Mesenchymal stem cell (in vitro differentiated cells and primary cell): ENCODE data around the gene HK3.

Experiments used
- DNase-seq: peaks from one replicate; pipeline ENCODE4 v3.0.0-alpha.2; 2013
- H2AFZ ChIP-seq: one replicate; pipeline ENCODE4 v1.6.1; 2013; ENCODE audit warnings: low read depth, mild to moderate bottlenecking, control low read depth, inconsistent platforms, low read length, moderate library complexity
- H2AK5ac ChIP-seq: 2 replicates; pipeline ENCODE4 v1.6.1; 2013; ENCODE audit warnings: low read length, moderate library complexity, mild to moderate bottlenecking, inconsistent platforms; ENCODE audit not compliant: severe bottlenecking
- H2BK120ac ChIP-seq: one replicate; pipeline ENCODE4 v1.6.1; 2013; ENCODE audit warnings: low read depth, mild to moderate bottlenecking, inconsistent platforms, low read length, moderate library complexity
- H2BK12ac ChIP-seq, 2 experiments: one replicate each; pipeline ENCODE4 v1.6.1; 2013; ENCODE audit warnings: inconsistent platforms in 2 of 2, low read length in 2 of 2, mild to moderate bottlenecking in 2 of 2, moderate library complexity in 2 of 2, control low read depth in 1 of 2
- H2BK15ac ChIP-seq: one replicate; pipeline ENCODE4 v1.6.1; 2013; ENCODE audit warnings: mild to moderate bottlenecking, low read depth, inconsistent platforms; ENCODE audit not compliant: poor library complexity, severe bottlenecking
- H2BK5ac ChIP-seq: 2 replicates; pipeline ENCODE4 v1.6.1; 2013; ENCODE audit warnings: low read depth, mild to moderate bottlenecking, low read length, control low read depth, inconsistent platforms; ENCODE audit not compliant: poor library complexity, severe bottlenecking
- H3K14ac ChIP-seq, 2 experiments: one replicate each; pipeline ENCODE4 v1.6.1; 2013; ENCODE audit warnings: inconsistent platforms in 2 of 2, low read length in 2 of 2, control low read depth in 1 of 2, mild to moderate bottlenecking in 1 of 2, moderate library complexity in 1 of 2
- H3K18ac ChIP-seq, 2 experiments: one replicate each; pipeline ENCODE4 v1.6.1; 2013; ENCODE audit warnings: inconsistent platforms in 2 of 2, low read length in 2 of 2, control low read depth in 1 of 2, low read depth in 1 of 2, mild to moderate bottlenecking in 1 of 2
- H3K23ac ChIP-seq, 2 experiments: one replicate each; pipeline ENCODE4 v1.6.1; 2013; ENCODE audit warnings: inconsistent platforms in 2 of 2, low read length in 2 of 2, mild to moderate bottlenecking in 2 of 2, moderate library complexity in 2 of 2, control low read depth in 1 of 2
- H3K27ac ChIP-seq: 2 replicates; pipeline ENCODE4 v1.5.1; 2013; ENCODE audit warnings: mild to moderate bottlenecking, moderate library complexity, low read length, control low read depth, inconsistent platforms; ENCODE audit not compliant: poor library complexity, severe bottlenecking
- H3K27me3 ChIP-seq, 2 experiments: 2 replicates each; pipeline versions ENCODE4 v1.6.1 to v1.7.0; 2013; ENCODE audit warnings: low read length in 2 of 2, mild to moderate bottlenecking in 2 of 2, moderate library complexity in 2 of 2, control low read depth in 1 of 2, inconsistent platforms in 1 of 2; ENCODE audit not compliant: control insufficient read depth in 1 of 2, insufficient read depth in 1 of 2
- H3K36me3 ChIP-seq, 2 experiments: 2 replicates each; pipeline versions ENCODE4 v1.6.1 to v1.7.0; 2013; ENCODE audit warnings: low read length in 2 of 2, control low read depth in 1 of 2, inconsistent platforms in 1 of 2, low read depth in 1 of 2, mild to moderate bottlenecking in 1 of 2; ENCODE audit not compliant: insufficient read depth in 2 of 2, control insufficient read depth in 1 of 2
- H3K4ac ChIP-seq, 2 experiments: one replicate each; pipeline ENCODE4 v1.6.1; 2013; ENCODE audit warnings: inconsistent platforms in 2 of 2, low read length in 2 of 2, mild to moderate bottlenecking in 2 of 2, moderate library complexity in 2 of 2, control low read depth in 1 of 2, low read depth in 1 of 2
- H3K4me1 ChIP-seq: 2 replicates; pipeline ENCODE4 v1.6.1; 2013; ENCODE audit warnings: low read depth, low read length, control low read depth; ENCODE audit not compliant: control insufficient read depth, insufficient read depth
- H3K4me2 ChIP-seq: 2 replicates; pipeline ENCODE4 v1.6.1; 2013; ENCODE audit warnings: low read length, mild to moderate bottlenecking, inconsistent platforms; ENCODE audit not compliant: poor library complexity, severe bottlenecking
- H3K4me3 ChIP-seq, 2 experiments: 2 replicates each; pipeline versions ENCODE4 v1.5.1 to v1.7.0; 2013; ENCODE audit warnings: low read length in 2 of 2, mild to moderate bottlenecking in 2 of 2, control low read depth in 1 of 2, low read depth in 1 of 2; ENCODE audit not compliant: insufficient read depth in 1 of 2
- H3K79me1 ChIP-seq: replicated peaks from 2 replicates; pipeline ENCODE4 v1.6.1; 2013; ENCODE audit warnings: mild to moderate bottlenecking, control low read depth, low read length, inconsistent platforms; ENCODE audit not compliant: poor library complexity, severe bottlenecking
- H3K9ac ChIP-seq: 2 replicates; pipeline ENCODE4 v1.7.0; 2013; ENCODE audit warnings: mild to moderate bottlenecking, low read length, moderate library complexity
- H3K9me3 ChIP-seq: 2 replicates; pipeline ENCODE4 v1.7.0; 2013; ENCODE audit warnings: mild to moderate bottlenecking, low read length; ENCODE audit not compliant: control insufficient read depth
- H4K8ac ChIP-seq: one replicate; pipeline ENCODE4 v1.6.1; 2013; ENCODE audit warnings: inconsistent platforms, mild to moderate bottlenecking, low read length, moderate library complexity
- H4K91ac ChIP-seq: one replicate; pipeline ENCODE4 v1.6.1; 2013; ENCODE audit warnings: mild to moderate bottlenecking, low read length, inconsistent platforms
- WGBS: methylation state at CpG from one replicate; pipeline ENCODE4 v1.1.7; 2013; ENCODE audit warnings: mixed read lengths; 5-methylcytosine and 5-hydroxymethylcytosine counted together

Gene HK3

DNA sequence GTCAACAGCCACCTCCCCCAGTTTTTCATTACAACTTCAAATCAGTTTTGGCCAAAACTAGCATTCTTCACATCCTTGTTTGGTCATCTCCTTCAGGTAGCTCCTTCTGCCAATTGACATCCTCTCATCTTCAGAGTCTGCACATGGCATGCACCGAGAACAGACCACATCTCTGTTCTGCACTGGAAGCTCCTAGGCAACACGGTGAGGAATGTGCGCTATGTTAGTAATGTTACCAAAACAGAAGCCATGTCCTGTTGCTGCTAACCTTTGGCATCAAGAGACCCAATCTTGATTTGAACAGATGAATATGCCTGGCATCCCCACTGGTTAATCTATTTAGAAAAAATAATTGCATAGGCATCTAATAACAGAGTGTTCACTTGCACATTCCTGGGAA is 5.1 kb upstream of the HK3 start:
- no peak overlapping the region for H3K4me3 ChIP-seq
- DNase-seq: no peak

DNA sequence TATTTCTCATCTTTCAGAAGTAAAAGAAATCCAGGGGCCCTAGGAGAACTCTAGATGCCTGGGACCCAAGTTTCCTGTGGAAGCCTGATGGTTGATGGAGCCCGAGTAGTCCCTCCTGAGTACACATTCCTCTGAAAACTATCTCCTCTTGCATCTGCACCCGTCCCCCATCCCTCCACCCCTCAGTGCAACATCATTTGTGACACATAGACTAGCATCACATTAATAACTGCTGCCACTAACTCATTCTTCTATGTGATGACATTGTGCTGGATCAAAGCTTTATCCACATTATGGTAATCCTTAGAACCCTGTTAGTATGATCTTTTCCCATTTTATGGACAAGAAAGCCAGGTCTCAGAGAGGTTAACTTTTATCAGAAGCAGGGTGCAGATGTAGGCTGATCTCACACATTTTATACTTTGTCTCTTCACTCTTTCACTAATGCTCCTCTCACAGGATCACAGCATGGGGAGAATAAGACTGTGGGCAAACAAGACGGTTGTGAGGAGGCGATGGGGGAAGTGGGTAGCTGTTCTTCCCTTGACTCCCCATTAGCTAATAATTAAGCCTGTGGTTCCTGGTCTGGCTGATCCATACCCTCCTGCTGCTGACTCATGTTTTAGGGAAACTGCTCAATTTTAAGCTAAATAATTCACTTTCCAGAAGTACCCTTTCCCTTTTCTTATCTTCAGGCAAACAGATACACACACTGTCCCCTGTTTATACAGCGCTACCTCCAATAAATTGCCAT is 3.9 kb upstream of the HK3 start:
- no peak overlapping the region for H4K8ac ChIP-seq
- H3K4me3 ChIP-seq: no peak overlapping the region
- no peak overlapping the region for H4K91ac ChIP-seq
- H3K18ac ChIP-seq: no peak overlapping the region
- no peak overlapping the region for H3K4me2 ChIP-seq
- H3K9ac ChIP-seq: no peak overlapping the region
- H2BK12ac ChIP-seq: no peak overlapping the region
- WGBS: 100% methylated on average over 5 of the region's 5 CpGs
- no peaks in the 10 kb centered on the region for H3K27me3 ChIP-seq
- no peak overlapping the region for H2BK15ac ChIP-seq
- no peak for DNase-seq
- H2AFZ ChIP-seq: no peak overlapping the region
- H3K36me3 ChIP-seq: peaks cover 13 to 70% of the 10 kb centered on the region in 2 experiments
- peak overlapping the region; percentile 98 for H3K27ac ChIP-seq
- peak overlapping the region; percentile 80 for H2BK5ac ChIP-seq
- H3K9me3 ChIP-seq: no peaks in the 10 kb centered on the region
- no peaks in the 10 kb centered on the region for H3K79me1 ChIP-seq
- H3K23ac ChIP-seq: no peak overlapping the region
- no peak overlapping the region for H3K4ac ChIP-seq
- no peak overlapping the region for H2BK120ac ChIP-seq
- peaks cover 23% of the 10 kb centered on the region for H3K4me1 ChIP-seq
- no peak overlapping the region for H3K14ac ChIP-seq
- peak overlapping the region; percentile 90 for H2AK5ac ChIP-seq

More for the DNA sequence above, 5.1 kb upstream of the HK3 start:
- Histone ChIP-seq H4K8ac (no peak overlapping the region), H3K27ac (peak overlapping the region; percentile 98), H3K27me3 (no peaks in the 10 kb centered on the region), H3K18ac (no peak overlapping the region), H2BK12ac (no peak overlapping the region), H4K91ac (no peak overlapping the region), H3K9me3 (no peaks in the 10 kb centered on the region), H3K4me2 (no peak overlapping the region), H2BK120ac (no peak overlapping the region), H2AFZ (no peak overlapping the region), H3K9ac (no peak overlapping the region), H3K36me3 (peaks cover 12 to 82% of the 10 kb centered on the region in 2 experiments), H3K79me1 (peaks cover 1% of the 10 kb centered on the region), H3K4me1 (peaks cover 23% of the 10 kb centered on the region), H3K23ac (no peak overlapping the region), H3K4ac (no peak overlapping the region), H2BK15ac (no peak overlapping the region), H2AK5ac (peak overlapping the region; percentile 99), H3K14ac (no peak overlapping the region), H2BK5ac (peak overlapping the region; percentile 80)
- 95% methylated on average over 3 of the region's 3 CpGs for WGBS

DNA sequence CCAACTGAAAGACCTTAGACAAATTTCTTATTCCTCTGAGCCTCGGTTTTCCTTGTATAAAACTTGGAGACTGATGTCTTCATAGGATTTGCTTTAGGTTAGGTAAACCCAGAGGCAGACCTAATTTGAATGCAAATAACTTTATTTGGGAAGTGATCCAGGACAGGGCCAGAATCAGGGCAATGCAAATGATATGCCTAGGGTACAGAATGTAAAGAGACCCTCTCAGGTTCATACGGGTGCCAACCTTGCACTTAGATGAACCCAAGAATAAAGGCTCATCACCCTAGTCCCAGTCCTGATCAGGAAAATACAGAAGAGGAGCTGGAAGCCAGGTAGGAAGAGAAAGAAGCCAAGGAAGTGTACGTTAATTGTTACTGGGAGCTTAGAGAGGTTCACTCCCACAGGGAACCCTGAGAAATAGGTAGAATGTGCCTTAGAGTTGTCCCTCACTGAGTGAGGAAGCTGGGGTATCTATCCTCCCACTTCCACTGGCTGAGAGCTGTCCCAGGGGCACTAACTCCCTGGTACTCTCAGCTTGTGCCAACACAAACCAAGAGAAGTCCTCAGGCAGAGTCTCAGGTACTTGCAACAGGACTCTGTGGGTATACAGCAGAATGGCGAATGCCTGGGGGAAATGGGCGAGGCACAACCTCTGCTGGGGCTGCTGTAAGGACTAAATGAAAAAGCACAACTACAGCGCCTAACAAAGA is 3.1 kb upstream of the HK3 start:
- Histone ChIP-seq H3K4me3 (no peak overlapping the region), H3K23ac (no peak overlapping the region), H3K27ac (peak overlapping the region; percentile 96), H3K4me1 (peaks cover 23% of the 10 kb centered on the region), H3K36me3 (peaks cover 13 to 62% of the 10 kb centered on the region in 2 experiments), H3K18ac (no peak overlapping the region), H4K8ac (no peak overlapping the region), H3K79me1 (no peaks in the 10 kb centered on the region), H4K91ac (no peak overlapping the region), H3K4me2 (no peak overlapping the region), H2AFZ (no peak overlapping the region), H2BK120ac (no peak overlapping the region), H3K9ac (no peak overlapping the region), H3K14ac (no peak overlapping the region), H3K9me3 (no peaks in the 10 kb centered on the region), H2BK15ac (no peak overlapping the region), H2BK12ac (no peak overlapping the region), H3K27me3 (no peaks in the 10 kb centered on the region), H2BK5ac (peak overlapping the region; percentile 76), H3K4ac (no peak overlapping the region), H2AK5ac (peak overlapping the region; percentile 90)
- WGBS: 98% methylated on average over 6 of the region's 6 CpGs
- DNase-seq: no peak
